Measurements from ENCODE around the gene LAS1L. TPM values are rescaled to one million over a fixed set of nuclear protein-coding genes. Genes with fewer than 3 reads are reported as not detected.

The LAS1L gene
- total and polyA plus RNA-seq, 2 donors (not counting 3 experiments of a cell fraction or from before 2014, with no cell fraction given) = 22.9 to 34.2 TPM

- H3K4me1 ChIP-seq (ENCODE audit: control insufficient read depth, extremely low read depth, insufficient read depth, low read length) = peaks cover 9% of the 10 kb centered on the region
- peaks cover 0 to 2% of the 10 kb centered on the region in 2 experiments for H3K36me3 ChIP-seq (ENCODE audit: control insufficient read depth in 2 of 2, extremely low read depth in 1 of 2, insufficient read depth in 2 of 2, low read length in 2 of 2)
- H3K9ac ChIP-seq (replicated peaks; ENCODE audit: extremely low read depth, insufficient read depth, low read length) = no peak overlapping the region
- intact Hi-C loops (cut with micrococcal nuclease) (no loop called here), dilution Hi-C loops (cut with MboI; ENCODE audit: extremely low pct_ligation_motif_present, low sequenced_read_pairs) (no loop called here)
- H4K20me1 ChIP-seq (replicated peaks; ENCODE audit: control insufficient read depth, extremely low read depth, insufficient read depth, low read length) = no peaks in the 10 kb centered on the region
- no peak overlapping the region for H3K27ac ChIP-seq (ENCODE audit: insufficient read depth, low read depth, low read length)
- H3K27me3 ChIP-seq (ENCODE audit: control insufficient read depth in 2 of 2, insufficient read depth in 2 of 2, low read length in 2 of 2) = no peaks in the 10 kb centered on the region
- no peak overlapping the region for H2AFZ ChIP-seq (ENCODE audit: low read depth, low read length)
- no peak for FAIRE-seq
- H3K9me3 ChIP-seq (replicated peaks; ENCODE audit: control insufficient read depth, insufficient read depth, low read length) = no peaks in the 10 kb centered on the region
- no peak for DNase-seq (ENCODE audit: low read depth, low spot score)
- CTCF ChIA-PET = no interaction called here
- no peak overlapping the region for H3K4me2 ChIP-seq (ENCODE audit: insufficient read depth, low read length)
- H3K4me3 ChIP-seq (replicated peaks in 1 of 3; ENCODE audit: insufficient read depth in 1 of 3, low read depth in 1 of 3, low read length in 3 of 3) = no peak overlapping the region
- no TSS peak for BruUV-seq (replicated peaks)
- H3K79me2 ChIP-seq (ENCODE audit: control insufficient read depth, insufficient read depth, low read length) = peaks cover 22% of the 10 kb centered on the region
- TF ChIP-seq MYC (IDR thresholded peaks at IDR 0.05; ENCODE audit: low read depth, low read length) (no peak), CTCF (IDR thresholded peaks at IDR 0.05; ENCODE audit: extremely low read depth in 1 of 2, insufficient read depth in 1 of 2, low read depth in 1 of 2, low read length in 2 of 2) (no peak), GATA2 (IDR thresholded peaks at IDR 0.05; ENCODE audit: insufficient read depth, insufficient read length, low read depth, low read length) (no peak), POLR2A (IDR thresholded peaks at IDR 0.05; ENCODE audit: low read depth, low read length) (no peak)
- no peaks in the 10 kb centered on the region for H3K9me1 ChIP-seq (replicated peaks; ENCODE audit: control insufficient read depth, extremely low read depth, insufficient read depth, low read length)
- POLR2A ChIA-PET = no interaction called here
These were observed 2.6 kb downstream of the LAS1L start for GRCh38 chrX:65532016-65532415.

GRCh38 chrX:65528705-65529340 lies 5.8 kb downstream of the LAS1L start:
- no TSS peak for BruUV-seq (replicated peaks)
- ChIA-PET CTCF (interaction anchor here (0.8 to 1.6 kb wide), 11 partner anchors 9 to 634 kb away, joined by 3 to 10 read pairs (median 3); no protein-coding TSS in a partner anchor), POLR2A (no interaction called here)
- H3K9me1 ChIP-seq (replicated peaks; ENCODE audit: control insufficient read depth, extremely low read depth, insufficient read depth, low read length) = no peaks in the 10 kb centered on the region
- H3K27ac ChIP-seq (ENCODE audit: insufficient read depth, low read depth, low read length) = no peak overlapping the region
- no peak overlapping the region for H3K4me3 ChIP-seq (replicated peaks in 1 of 3; ENCODE audit: insufficient read depth in 1 of 3, low read depth in 1 of 3, low read length in 3 of 3)
- DNase-seq (ENCODE audit: low read depth, low spot score) = peak; percentile 19
- no peaks in the 10 kb centered on the region for H3K27me3 ChIP-seq (ENCODE audit: control insufficient read depth in 2 of 2, insufficient read depth in 2 of 2, low read length in 2 of 2)
- no peak overlapping the region for H3K9ac ChIP-seq (replicated peaks; ENCODE audit: extremely low read depth, insufficient read depth, low read length)
- H3K4me1 ChIP-seq (ENCODE audit: control insufficient read depth, extremely low read depth, insufficient read depth, low read length) = peaks cover 8% of the 10 kb centered on the region
- no peak overlapping the region for H2AFZ ChIP-seq (ENCODE audit: low read depth, low read length)
- H3K4me2 ChIP-seq (ENCODE audit: insufficient read depth, low read length) = no peak overlapping the region
- peaks cover 4 to 8% of the 10 kb centered on the region in 2 experiments for H3K36me3 ChIP-seq (ENCODE audit: control insufficient read depth in 2 of 2, extremely low read depth in 1 of 2, insufficient read depth in 2 of 2, low read length in 2 of 2)
- H3K9me3 ChIP-seq (replicated peaks; ENCODE audit: control insufficient read depth, insufficient read depth, low read length) = no peaks in the 10 kb centered on the region
- TF ChIP-seq GATA2 (IDR thresholded peaks at IDR 0.05; ENCODE audit: insufficient read depth, insufficient read length, low read depth, low read length) (no peak), CTCF (IDR thresholded peaks at IDR 0.05; ENCODE audit: extremely low read depth in 1 of 2, insufficient read depth in 1 of 2, low read depth in 1 of 2, low read length in 2 of 2) (peak; percentile 79 to 84)
- dilution Hi-C loops (cut with MboI; ENCODE audit: extremely low pct_ligation_motif_present, low sequenced_read_pairs) (no loop called here), intact Hi-C loops (cut with micrococcal nuclease) (loop anchor here (1.0 kb wide), 1 partner anchor 635 kb away; no protein-coding TSS in a partner anchor)
- FAIRE-seq = peak; percentile 97
- H4K20me1 ChIP-seq (replicated peaks; ENCODE audit: control insufficient read depth, extremely low read depth, insufficient read depth, low read length) = no peaks in the 10 kb centered on the region
- peaks cover 16% of the 10 kb centered on the region for H3K79me2 ChIP-seq (ENCODE audit: control insufficient read depth, insufficient read depth, low read length)

All from endothelial cell of umbilical vein (primary cell).